K562 (cell line): ENCODE data around the gene ARG1. TPM values are rescaled to one million over a fixed set of nuclear protein-coding genes. Genes with fewer than 3 reads are reported as not detected.

Source experiments
- ATAC-seq: fragments of 200-7000 bp; cut with Tn5 transposase; 3 replicates; pipeline ENCODE4 v1.9.1; 2020; ENCODE audit warnings: moderate library complexity
- BruUV-seq: library from RNA; stranded (reverse); fragments of 400-500 nt; replicated peaks from 2 replicates; lab custom pipeline; 2021; lab: Mats Ljungman, UMichigan
- CTCF ChIA-PET: fragments of 300-600 bp; formaldehyde crosslinking; extraction: SDS; loops from one replicate; lab custom pipeline; 2021; ENCODE audit warnings: low intra/inter-chr PET ratio; lab: Yijun Ruan, JAX
- POLR2A ChIA-PET: fragments of 300-600, 350-650 bp; sonication (Branson Sonifier 250); formaldehyde crosslinking; extraction: SDS; loops from one replicate; lab custom pipeline; 2021; ENCODE audit warnings: antibody characterized with exemption, inconsistent platforms; lab: Yijun Ruan, JAX
- DNase-seq, 4 experiments: peaks; one replicate each; pipeline versions ENCODE4 v3.0.0 to v3.0.0-alpha.2; 2011 to 2018; ENCODE audit warnings: low spot score in 3 of 4, mixed read lengths in 3 of 4; ENCODE audit errors: extremely low read depth in 1 of 4
- FAIRE-seq: peaks from 2 replicates; lab custom pipeline; 2011; peaks lifted over from hg19 to GRCh38; lab: Jason Lieb, UNC
- H2AFZ ChIP-seq: 2 replicates; pipeline ENCODE4 v1.6.0; 2011; ENCODE audit warnings: low read depth, low read length, control low read depth, inconsistent platforms
- H3K27ac ChIP-seq: fragments of 200-600 bp; 3 replicates; pipeline ENCODE4 v1.8.0; 2011; ENCODE audit warnings: low read depth, mild to moderate bottlenecking, control low read depth, inconsistent platforms, low read length, moderate library complexity, mixed read lengths; ENCODE audit errors: extremely low read depth
- H3K27me3 ChIP-seq, 2 experiments: fragments of 300-600 bp in 1 of 2; 2 replicates in 1 of 2; 3 replicates in 1 of 2; pipeline versions ENCODE4 v1.6.0 to v1.8.0; 2011; ENCODE audit warnings: inconsistent platforms in 2 of 2, low read length in 2 of 2, mild to moderate bottlenecking in 1 of 2, mixed read lengths in 1 of 2, moderate library complexity in 1 of 2; ENCODE audit not compliant: control insufficient read depth in 2 of 2, insufficient read depth in 2 of 2
- H3K36me3 ChIP-seq: fragments of 300-600 bp; 3 replicates; pipeline ENCODE4 v1.8.0; 2011; ENCODE audit warnings: mild to moderate bottlenecking, low read length, inconsistent platforms; ENCODE audit not compliant: control insufficient read depth, insufficient read depth
- H3K4me1 ChIP-seq, 2 experiments: fragments of 200-600 bp in 1 of 2; replicated peaks in 1 of 2; 2 replicates in 1 of 2; 3 replicates in 1 of 2; pipeline versions ENCODE4 v1.5.1 to v1.8.0; 2011; ENCODE audit warnings: inconsistent platforms in 2 of 2, low read length in 2 of 2, mild to moderate bottlenecking in 1 of 2, mixed read lengths in 1 of 2, moderate library complexity in 1 of 2; ENCODE audit not compliant: control insufficient read depth in 2 of 2, insufficient read depth in 2 of 2
- H3K4me2 ChIP-seq: 2 replicates; pipeline ENCODE4 v1.6.1; 2011; ENCODE audit warnings: low read length, control low read depth, inconsistent platforms, mixed read lengths; ENCODE audit not compliant: insufficient read depth
- H3K4me3 ChIP-seq: fragments of 200-600 bp; sonication (generic), shearing (Covaris generic); 2 replicates; pipeline ENCODE4 v1.5.1; 2016; ENCODE audit warnings: control low read depth, inconsistent platforms
- H3K79me2 ChIP-seq: fragments of 200-600 bp; 3 replicates; pipeline ENCODE4 v1.8.0; 2011; ENCODE audit warnings: low read length, inconsistent platforms; ENCODE audit not compliant: control insufficient read depth, insufficient read depth
- H3K9ac ChIP-seq, 2 experiments: 2 replicates each; pipeline versions ENCODE4 v1.6.0 to v1.6.1; 2011; ENCODE audit warnings: low read depth in 2 of 2, low read length in 2 of 2, control low read depth in 1 of 2, inconsistent platforms in 1 of 2, mild to moderate bottlenecking in 1 of 2, mixed read lengths in 1 of 2; ENCODE audit not compliant: insufficient read depth in 1 of 2
- H3K9me1 ChIP-seq: one replicate; pipeline ENCODE4 v1.6.0; 2011; ENCODE audit warnings: inconsistent platforms, mild to moderate bottlenecking, low read length, moderate library complexity; ENCODE audit not compliant: control insufficient read depth, insufficient read depth
- H3K9me3 ChIP-seq: replicated peaks from 2 replicates; pipeline ENCODE4 v1.5.1; 2011; ENCODE audit warnings: low read depth, low read length, inconsistent platforms; ENCODE audit not compliant: control insufficient read depth, insufficient read depth
- H4K20me1 ChIP-seq: replicated peaks from 2 replicates; pipeline ENCODE4 v1.6.1; 2011; ENCODE audit warnings: low read length, inconsistent platforms, mixed read lengths; ENCODE audit not compliant: control insufficient read depth, insufficient read depth
- CC2D1A ChIP-seq: fragments of 450-650 bp; IDR thresholded peaks from 2 replicates; pipeline ENCODE4 v1.6.1; 2017; ENCODE audit warnings: mild to moderate bottlenecking
- CEBPB ChIP-seq: fragments of 450-650 bp; IDR thresholded peaks from 2 replicates; pipeline ENCODE4 v1.6.1; 2016; ENCODE audit warnings: missing genetic modification characterization, missing compliant biosample characterization
- HSF4 ChIP-seq: fragments of 250-450 bp; sonication (Bioruptor Pico); IDR thresholded peaks from 2 replicates; pipeline ENCODE4 v2.1.2; 2022; ENCODE audit warnings: mild to moderate bottlenecking, moderate library complexity, borderline replicate concordance
- MYC ChIP-seq, 2 experiments: fragments of 250-450 bp in 1 of 2; sonication (Bioruptor Pico) in 1 of 2; IDR thresholded peaks; 2 replicates each; pipeline versions ENCODE4 v1.5.1 to v1.6.1; 2012 to 2021; ENCODE audit warnings: low read depth in 2 of 2, borderline replicate concordance in 1 of 2, improper control_type of control experiment in 1 of 2, low read length in 1 of 2, mild to moderate bottlenecking in 1 of 2, moderate library complexity in 1 of 2
- PTRF ChIP-seq: fragments of 450-650 bp; IDR thresholded peaks from 2 replicates; pipeline ENCODE4 v1.6.1; 2016; ENCODE audit warnings: mild to moderate bottlenecking, missing genetic modification characterization, missing compliant biosample characterization
- RBM22 ChIP-seq: fragments of 200-400 bp; formaldehyde crosslinking; IDR thresholded peaks from 2 replicates; pipeline ENCODE4 v1.6.1; 2018; ENCODE audit warnings: low read length, low read depth; ENCODE audit not compliant: poor library complexity, severe bottlenecking
- SP1 ChIP-seq: sonication (generic); formaldehyde crosslinking; IDR thresholded peaks from 2 replicates; pipeline ENCODE4 v1.8.1; 2022; ENCODE audit warnings: mild to moderate bottlenecking, missing genetic modification reagents
- TAF7 ChIP-seq: fragments of 450-650 bp; IDR thresholded peaks from 2 replicates; pipeline ENCODE4 v1.6.1; 2016; ENCODE audit warnings: missing genetic modification characterization, missing compliant biosample characterization
- ZC3H8 ChIP-seq: fragments of 450-650 bp; IDR thresholded peaks from 2 replicates; pipeline ENCODE4 v1.6.1; 2017
- ZNF253 ChIP-seq: fragments of 250-450 bp; sonication (Bioruptor Pico); conservative IDR thresholded peaks from 2 replicates; pipeline ENCODE4 v1.6.1; 2021; ENCODE audit warnings: mild to moderate bottlenecking
- ZNF699 ChIP-seq: fragments of 250-450 bp; sonication (Bioruptor Pico); IDR thresholded peaks from 2 replicates; pipeline ENCODE4 v1.8.0; 2021; ENCODE audit warnings: mild to moderate bottlenecking, moderate library complexity; ENCODE audit not compliant: insufficient replicate concordance
- WGBS: fragments of 100-300 bp; shearing (Covaris generic); methylation state at CpG from one replicate; pipeline ENCODE4 v1.1.6; 2016; ENCODE audit warnings: low coverage, mixed read lengths; ENCODE audit not compliant: insufficient coverage; ENCODE audit errors: missing lambda C conversion rate; 5-methylcytosine and 5-hydroxymethylcytosine counted together
- in situ Hi-C: fragments of 300-500 bp; cut with MboI; formaldehyde crosslinking; loops from 4 replicates; pipeline ENCODE4 v1.15.0; 2018; ENCODE audit warnings: inconsistent platforms, mixed read lengths
- intact Hi-C: fragments of 100-400 bp; cut with micrococcal nuclease; formaldehyde crosslinking; loops from 2 replicates; pipeline ENCODE4 v1.14.2; 2022
- polyA plus RNA-seq, 8 experiments: library from polyadenylated mRNA; depleted of rRNA in 4 of 8; stranded (reverse) in 5 of 8; unstranded in 3 of 8; fragments of >200 nt; fragmentation: Nextera tagmentation in 2 of 8; fragmentation: Illumina TruSeq in 1 of 8; extraction: Ambion mirVana in 2 of 8; extraction: Trizol in 1 of 8; gene quantifications; 2 replicates each; pipeline versions ENCODE4 v1.2.1 to v1.2.3, GENCODE V29; 2011 to 2014; ENCODE audit warnings: inconsistent platforms in 1 of 8, missing spikeins in 1 of 8
- total RNA-seq, 7 experiments: library from RNA; depleted of rRNA in 6 of 7; stranded (reverse); fragments of >200 nt in 6 of 7; fragmentation: Illumina TruSeq in 2 of 7; extraction: Trizol in 2 of 7; gene quantifications; 2 replicates each; pipeline versions ENCODE4 v1.2.1 to v1.2.3, GENCODE V29; 2011 to 2021; ENCODE audit warnings: low replicate concordance in 1 of 7
- TF ChIP-seq, protein P1 (sequence below): fragments of 250-450 bp; sonication (Bioruptor Pico); IDR thresholded peaks from 2 replicates; pipeline ENCODE4 v1.8.0; 2022; ENCODE audit warnings: moderate library complexity, mild to moderate bottlenecking, inconsistent platforms
- TF ChIP-seq, protein P2 (sequence below): fragments of 450-650 bp; formaldehyde crosslinking; conservative IDR thresholded peaks from 2 replicates; pipeline ENCODE4 v1.4.0; 2022; ENCODE audit warnings: mild to moderate bottlenecking, missing genetic modification characterization

ARG1 gene
- total and polyA plus RNA-seq, 9 of the 15 experiments (the other 6 are each of a cell fraction or from before 2014, with no cell fraction given) = 0.03 to 0.20 (median 0.08) TPM; not detected in 3

- ATAC-seq (no peak), DNase-seq (no peak), FAIRE-seq (no peak)
- Histone ChIP-seq H3K4me2 (no peak overlapping the region), H3K27me3 (no peaks in the 10 kb centered on the region), H3K9me3 (no peaks in the 10 kb centered on the region), H3K9ac (no peak overlapping the region), H3K79me2 (no peaks in the 10 kb centered on the region), H3K36me3 (peaks cover 75% of the 10 kb centered on the region), H2AFZ (no peak overlapping the region), H3K9me1 (no peaks in the 10 kb centered on the region), H3K4me3 (no peak overlapping the region), H3K27ac (no peak overlapping the region), H3K4me1 (no peaks in the 10 kb centered on the region), H4K20me1 (no peaks in the 10 kb centered on the region)
- intact Hi-C loops (no loop called here), in situ Hi-C loops (no loop called here)
- CTCF ChIA-PET = interaction anchor here (0.6 kb wide), 1 partner anchor 157 kb away, joined by 4 read pairs; no protein-coding TSS in a partner anchor
- no TSS peak for BruUV-seq
- POLR2A ChIA-PET = no interaction called here
- 94% methylated on average over 4 of the region's 4 CpGs for WGBS
- TF ChIP-seq CEBPB (tag) (peak; percentile 44; the same call in 1 of the 2 replicates), ZC3H8 (no peak)
Measured at GRCh38 chr6:131586543-131586942, 13.5 kb downstream of the ARG1 start.

GRCh38 chr6:131587909-131588308 lies 14.9 kb downstream of the ARG1 start:
- WGBS = 87% methylated on average over 4 of the region's 4 CpGs
- FAIRE-seq = no peak
- no peak for TF ChIP-seq ZNF253
- TF ChIP-seq PTRF (tag) = no peak
- TF ChIP-seq MYC (IDR thresholded peaks at IDR 0.05; ENCODE audit: low read depth, low read length) = no peak
- no peak for TF ChIP-seq MYC (CRISPR knock-in tag; IDR thresholded peaks at IDR 0.05; ENCODE audit: borderline replicate concordance, low read depth)
- no peak for TF ChIP-seq CC2D1A
- TF ChIP-seq, protein P1, sequence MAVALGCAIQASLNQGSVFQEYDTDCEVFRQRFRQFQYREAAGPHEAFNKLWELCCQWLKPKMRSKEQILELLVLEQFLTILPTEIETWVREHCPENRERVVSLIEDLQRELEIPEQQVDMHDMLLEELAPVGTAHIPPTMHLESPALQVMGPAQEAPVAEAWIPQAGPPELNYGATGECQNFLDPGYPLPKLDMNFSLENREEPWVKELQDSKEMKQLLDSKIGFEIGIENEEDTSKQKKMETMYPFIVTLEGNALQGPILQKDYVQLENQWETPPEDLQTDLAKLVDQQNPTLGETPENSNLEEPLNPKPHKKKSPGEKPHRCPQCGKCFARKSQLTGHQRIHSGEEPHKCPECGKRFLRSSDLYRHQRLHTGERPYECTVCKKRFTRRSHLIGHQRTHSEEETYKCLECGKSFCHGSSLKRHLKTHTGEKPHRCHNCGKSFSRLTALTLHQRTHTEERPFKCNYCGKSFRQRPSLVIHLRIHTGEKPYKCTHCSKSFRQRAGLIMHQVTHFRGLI (CRISPR knock-in tag) = no peak
- no peak for TF ChIP-seq HSF4 (CRISPR knock-in tag)
- TF ChIP-seq TAF7 (tag) = no peak
- TF ChIP-seq, protein P2, sequence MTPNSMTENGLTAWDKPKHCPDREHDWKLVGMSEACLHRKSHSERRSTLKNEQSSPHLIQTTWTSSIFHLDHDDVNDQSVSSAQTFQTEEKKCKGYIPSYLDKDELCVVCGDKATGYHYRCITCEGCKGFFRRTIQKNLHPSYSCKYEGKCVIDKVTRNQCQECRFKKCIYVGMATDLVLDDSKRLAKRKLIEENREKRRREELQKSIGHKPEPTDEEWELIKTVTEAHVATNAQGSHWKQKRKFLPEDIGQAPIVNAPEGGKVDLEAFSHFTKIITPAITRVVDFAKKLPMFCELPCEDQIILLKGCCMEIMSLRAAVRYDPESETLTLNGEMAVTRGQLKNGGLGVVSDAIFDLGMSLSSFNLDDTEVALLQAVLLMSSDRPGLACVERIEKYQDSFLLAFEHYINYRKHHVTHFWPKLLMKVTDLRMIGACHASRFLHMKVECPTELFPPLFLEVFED (CRISPR knock-in tag) = no peak
- no peak for TF ChIP-seq ZNF699
- TF ChIP-seq RBM22 = no peak
- TF ChIP-seq SP1 = no peak

More at GRCh38 chr6:131587909-131588308, 14.9 kb downstream of the ARG1 start:
- no peak for DNase-seq
- no peak overlapping the region for H3K27ac ChIP-seq
- H3K4me1 ChIP-seq = no peaks in the 10 kb centered on the region
- BruUV-seq = no TSS peak
- H3K27me3 ChIP-seq = no peaks in the 10 kb centered on the region
- peaks cover 81% of the 10 kb centered on the region for H3K36me3 ChIP-seq
- ChIA-PET POLR2A (no interaction called here), CTCF (no interaction called here)
- no peaks in the 10 kb centered on the region for H4K20me1 ChIP-seq
- in situ Hi-C loops (no loop called here), intact Hi-C loops (no loop called here)
- no peaks in the 10 kb centered on the region for H3K9me3 ChIP-seq
- no peak overlapping the region for H3K9ac ChIP-seq
- H2AFZ ChIP-seq = no peak overlapping the region
- no peak overlapping the region for H3K4me3 ChIP-seq
- H3K4me2 ChIP-seq = no peak overlapping the region
- no peaks in the 10 kb centered on the region for H3K79me2 ChIP-seq
- no peak for ATAC-seq
- no peaks in the 10 kb centered on the region for H3K9me1 ChIP-seq
